ENCODE results near the gene ACAD8. TPM values are rescaled to one million over a fixed set of nuclear protein-coding genes. Genes with fewer than 3 reads are reported as not detected.

ACAD8 gene
- total and polyA plus RNA-seq, 2 of the 8 experiments (the other 6 are each of a cell fraction or from before 2014, with no cell fraction given): 45.8 to 52.7 TPM

DNA sequence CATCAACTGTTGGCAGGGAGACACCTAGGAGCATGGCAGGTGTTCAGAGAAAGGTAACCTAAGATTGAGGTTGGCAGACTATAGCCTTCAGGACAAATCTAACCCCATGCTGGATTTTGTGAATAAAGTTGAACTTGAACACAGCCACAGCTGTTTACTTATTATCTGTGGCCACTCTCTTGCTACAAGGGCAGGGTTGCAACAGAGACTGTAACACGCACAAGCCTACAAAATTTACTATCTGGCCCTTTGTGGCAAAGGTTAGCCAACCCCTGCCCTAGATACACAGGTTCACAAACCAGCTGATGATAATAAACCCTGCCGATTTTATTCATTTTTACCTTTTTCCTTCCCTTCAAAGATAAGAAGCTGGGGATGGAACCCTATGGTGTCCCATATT is 2.7 kb upstream of the ACAD8 start:
- Histone ChIP-seq H3K14ac (ENCODE audit: insufficient read length) (no peak overlapping the region), H3K4me2 (ENCODE audit: insufficient read depth in 1 of 2, low read depth in 2 of 2, low read length in 2 of 2) (no peak overlapping the region), H4K8ac (ENCODE audit: extremely low read depth, insufficient read depth, low read length) (no peak overlapping the region), H3K9me3 (ENCODE audit: insufficient read depth in 2 of 2, low read depth in 1 of 2, low read length in 1 of 2) (no peaks in the 10 kb centered on the region), H3K36me3 (ENCODE audit: control insufficient read depth in 2 of 4, insufficient read depth in 4 of 4, low read length in 3 of 4) (peaks cover 15 to 38% (median 32%) of the 10 kb centered on the region in 4 experiments), H3K4me3 (ENCODE audit: extremely low read depth in 1 of 4, insufficient read depth in 2 of 4, low read depth in 3 of 4, low read length in 4 of 4) (no peak overlapping the region), H2AK5ac (ENCODE audit: low read depth, low read length) (no peak overlapping the region), H3K27me3 (replicated peaks in 1 of 4; ENCODE audit: control insufficient read depth in 3 of 4, extremely low read depth in 1 of 4, insufficient read depth in 3 of 4, low read length in 3 of 4) (no peaks in the 10 kb centered on the region), H3K23ac (ENCODE audit: insufficient read length) (no peak overlapping the region), H2BK12ac (ENCODE audit: low read depth, low read length) (no peak overlapping the region), H3K4me1 (replicated peaks in 1 of 4; ENCODE audit: control insufficient read depth in 3 of 4, insufficient read depth in 4 of 4, low read length in 3 of 4) (peaks cover 0 to 7% (median 2%) of the 10 kb centered on the region in 4 experiments; a peak in 3 of 7 replicates), H3K18ac (ENCODE audit: extremely low read depth, low read length) (no peak overlapping the region), H3K4ac (replicated peaks; ENCODE audit: insufficient read length, low read depth, low read length) (no peak overlapping the region), H4K5ac (ENCODE audit: insufficient read length, low read depth, low read length) (no peak overlapping the region), H3K27ac (ENCODE audit: low read depth, low read length) (no peak overlapping the region), H3K79me1 (ENCODE audit: low read depth, low read length) (no peaks in the 10 kb centered on the region), H2BK20ac (ENCODE audit: low read length) (no peak overlapping the region), H2BK15ac (ENCODE audit: low read length) (no peak overlapping the region), H4K91ac (replicated peaks; ENCODE audit: insufficient read length, low read length) (no peak overlapping the region), H3K56ac (replicated peaks; ENCODE audit: insufficient read length, low read depth, low read length) (no peak overlapping the region), H3K23me2 (ENCODE audit: low read depth, low read length) (peaks cover 10% of the 10 kb centered on the region; the same call in 1 of the 2 replicates), H2AFZ (ENCODE audit: low read length) (no peak overlapping the region), H2BK120ac (replicated peaks; ENCODE audit: low read depth, low read length) (no peak overlapping the region), H3K9ac (replicated peaks in 1 of 4; ENCODE audit: extremely low read depth in 1 of 4, low read depth in 3 of 4, low read length in 3 of 4) (no peak overlapping the region), H3K79me2 (ENCODE audit: control insufficient read depth in 1 of 2, insufficient read depth in 2 of 2, low read length in 2 of 2) (peaks cover 5 to 26% of the 10 kb centered on the region in 2 experiments; a peak in 3 of 4 replicates), H4K20me1 (replicated peaks in 1 of 2; ENCODE audit: control insufficient read depth in 1 of 2, insufficient read depth in 2 of 2, low read length in 2 of 2) (no peaks in the 10 kb centered on the region), H2BK5ac (ENCODE audit: low read depth, low read length) (no peak overlapping the region)
- DNase-seq (ENCODE audit: low read depth in 1 of 2, low spot score in 2 of 2): no peak
- WGBS, 2 experiments (ENCODE audit: extremely low coverage in 1 of 2, insufficient coverage in 1 of 2, insufficient read length in 1 of 2, insufficient replicate concordance in 2 of 2, low coverage in 1 of 2, low lambda C conversion rate in 2 of 2, missing lambda C conversion rate in 1 of 2): 82% methylated on average over 2 of the region's 2 CpGs; no CpG with 5 or more reads in 1 of the 2 experiments
- no peak for FAIRE-seq
- POLR2A ChIA-PET (ENCODE audit: partially characterized antibody): no interaction called here
- CTCF ChIA-PET (ENCODE audit: partially characterized antibody): interaction anchor here (1.3 to 1.9 kb wide), 3 partner anchors 11 to 21 kb away, joined by 3 to 7 read pairs (median 4); no protein-coding TSS in a partner anchor
- TF ChIP-seq CBX8 (IDR thresholded peaks at IDR 0.05; ENCODE audit: borderline replicate concordance, low read depth, low read length) (no peak), ASH2L (IDR thresholded peaks at IDR 0.05; ENCODE audit: low read length) (no peak), ZNF274 (IDR thresholded peaks at IDR 0.05; ENCODE audit: borderline replicate concordance, extremely low read depth, low read length) (no peak), JUND (IDR thresholded peaks at IDR 0.05; ENCODE audit: low read length) (no peak), CHD2 (IDR thresholded peaks at IDR 0.05; ENCODE audit: low read length) (no peak), HDAC2 (IDR thresholded peaks at IDR 0.05; ENCODE audit: borderline replicate concordance in 1 of 2, low read depth in 2 of 2, low read length in 2 of 2) (no peak), YY1 (IDR thresholded peaks at IDR 0.05; ENCODE audit: low read depth, low read length) (no peak), RNF2 (IDR thresholded peaks at IDR 0.05; ENCODE audit: borderline replicate concordance, low read depth, low read length, missing control alignments, poor library complexity, severe bottlenecking) (no peak)
- TF ChIP-seq, protein P1, sequence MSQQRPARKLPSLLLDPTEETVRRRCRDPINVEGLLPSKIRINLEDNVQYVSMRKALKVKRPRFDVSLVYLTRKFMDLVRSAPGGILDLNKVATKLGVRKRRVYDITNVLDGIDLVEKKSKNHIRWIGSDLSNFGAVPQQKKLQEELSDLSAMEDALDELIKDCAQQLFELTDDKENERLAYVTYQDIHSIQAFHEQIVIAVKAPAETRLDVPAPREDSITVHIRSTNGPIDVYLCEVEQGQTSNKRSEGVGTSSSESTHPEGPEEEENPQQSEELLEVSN (IDR thresholded peaks at IDR 0.05): no peak
- TF ChIP-seq, protein P2, sequence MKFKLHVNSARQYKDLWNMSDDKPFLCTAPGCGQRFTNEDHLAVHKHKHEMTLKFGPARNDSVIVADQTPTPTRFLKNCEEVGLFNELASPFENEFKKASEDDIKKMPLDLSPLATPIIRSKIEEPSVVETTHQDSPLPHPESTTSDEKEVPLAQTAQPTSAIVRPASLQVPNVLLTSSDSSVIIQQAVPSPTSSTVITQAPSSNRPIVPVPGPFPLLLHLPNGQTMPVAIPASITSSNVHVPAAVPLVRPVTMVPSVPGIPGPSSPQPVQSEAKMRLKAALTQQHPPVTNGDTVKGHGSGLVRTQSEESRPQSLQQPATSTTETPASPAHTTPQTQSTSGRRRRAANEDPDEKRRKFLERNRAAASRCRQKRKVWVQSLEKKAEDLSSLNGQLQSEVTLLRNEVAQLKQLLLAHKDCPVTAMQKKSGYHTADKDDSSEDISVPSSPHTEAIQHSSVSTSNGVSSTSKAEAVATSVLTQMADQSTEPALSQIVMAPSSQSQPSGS (IDR thresholded peaks at IDR 0.05; ENCODE audit: low read length): no peak
- TF ChIP-seq, protein P3, sequence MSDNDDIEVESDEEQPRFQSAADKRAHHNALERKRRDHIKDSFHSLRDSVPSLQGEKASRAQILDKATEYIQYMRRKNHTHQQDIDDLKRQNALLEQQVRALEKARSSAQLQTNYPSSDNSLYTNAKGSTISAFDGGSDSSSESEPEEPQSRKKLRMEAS (IDR thresholded peaks at IDR 0.05): no peak

Measured in H1 (cell line).